NCI-H187 (cell line): ENCODE measurements around the gene PTPRN2.
"Not testable (repeated sequence)": the region's sequence is repeated elsewhere in the genome, so short reads cannot be mapped to it uniquely, and the experiment has no call there.

Source experiments
- DNase-seq, 2 experiments: peaks; one replicate each; lab custom pipeline; 2025; lab: John Stamatoyannopoulos, UW

PTPRN2 gene

DNA sequence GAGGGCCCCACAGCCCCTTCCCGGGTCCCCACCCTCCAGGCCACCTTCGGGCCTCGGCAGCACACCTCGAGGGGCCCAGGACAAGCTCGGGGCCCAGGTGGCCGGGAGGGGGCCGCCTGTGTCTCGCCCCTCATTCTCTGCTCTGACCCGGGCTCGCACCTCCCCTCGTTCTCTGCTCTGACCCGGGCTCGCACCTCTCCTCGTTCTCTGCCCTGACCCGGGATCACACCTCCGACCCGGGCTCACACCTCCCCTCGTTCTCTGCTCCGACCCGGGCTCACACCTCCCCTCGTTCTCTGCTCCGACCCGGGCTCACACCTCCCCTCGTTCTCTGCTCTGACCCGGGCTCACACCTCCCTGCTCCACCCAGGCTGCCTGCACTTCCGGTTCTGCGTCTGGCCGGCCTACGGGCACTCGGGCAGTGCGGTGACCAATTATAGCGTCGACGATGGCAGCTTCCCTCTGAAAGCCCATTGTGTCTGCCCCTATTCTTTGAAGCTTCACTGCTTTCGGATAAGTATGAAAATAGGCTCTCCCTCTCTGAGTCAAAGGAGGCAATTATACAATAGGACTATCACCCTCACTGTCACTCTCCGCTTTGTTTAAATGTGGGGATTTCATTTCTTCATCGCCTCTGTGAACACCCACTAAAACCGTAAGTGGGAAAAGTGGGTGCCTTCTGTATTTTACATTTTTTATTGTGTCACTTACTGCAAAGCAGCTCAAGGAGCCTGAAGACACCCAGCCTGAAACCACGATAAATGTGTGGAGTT, 793.5 kb downstream of the PTPRN2 start:
- no peak for DNase-seq

DNA sequence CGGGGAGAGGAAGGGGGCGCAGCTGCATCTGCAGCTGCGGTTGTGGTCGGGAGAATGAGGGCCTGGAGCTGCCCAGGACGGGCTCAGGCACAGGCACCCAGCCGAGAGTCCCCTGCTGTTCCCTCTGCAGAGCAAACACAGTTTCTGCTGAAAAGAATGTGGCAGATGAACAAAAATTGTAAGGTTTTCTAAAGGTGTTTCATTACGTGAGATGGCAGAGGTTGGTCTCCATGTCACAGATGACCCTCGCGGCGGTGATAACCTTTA, 794.6 kb downstream of the PTPRN2 start:
- DNase-seq, result no peak

DNA sequence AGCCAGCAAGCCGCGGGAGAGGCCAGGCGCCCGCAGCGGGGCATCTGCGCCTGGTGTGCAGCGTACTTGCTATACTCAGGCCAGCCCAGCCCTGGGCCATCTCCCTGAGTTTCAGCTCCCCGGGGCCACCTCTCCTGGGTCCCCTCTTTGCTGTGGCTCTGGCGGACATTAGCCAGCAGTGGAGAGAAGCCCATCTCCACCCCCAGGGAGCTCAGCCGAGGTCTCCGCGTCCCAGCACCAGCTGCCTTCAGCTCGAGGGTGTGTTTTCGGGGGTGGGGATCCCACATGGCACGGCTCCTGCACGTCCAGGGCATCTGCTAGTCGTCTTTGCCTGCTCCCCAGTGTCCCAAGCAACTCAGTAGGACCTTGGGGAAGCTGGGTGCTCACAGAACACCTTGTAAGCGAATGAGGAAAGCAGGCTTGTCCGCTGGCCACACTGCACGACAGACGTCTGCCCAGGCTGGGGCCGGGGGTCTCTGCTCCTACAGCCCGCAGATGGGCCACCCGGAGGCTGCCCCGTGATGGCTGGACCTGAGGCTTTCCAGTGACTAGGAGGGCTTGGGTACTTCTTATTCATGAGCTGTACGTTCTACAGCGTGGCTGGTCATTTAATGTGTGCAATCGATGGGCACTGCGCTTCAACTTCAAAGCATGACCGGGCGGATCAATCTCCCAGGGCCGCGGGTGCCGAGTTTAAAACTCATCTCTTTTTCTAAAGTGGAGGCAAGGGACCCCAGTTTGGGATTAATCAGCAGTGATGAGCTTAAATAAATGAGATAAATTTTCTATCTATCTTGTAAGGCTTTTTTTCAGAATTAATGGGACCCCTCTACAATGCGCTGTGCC, 795.2 kb downstream of the PTPRN2 start:
- no peak for DNase-seq

DNA sequence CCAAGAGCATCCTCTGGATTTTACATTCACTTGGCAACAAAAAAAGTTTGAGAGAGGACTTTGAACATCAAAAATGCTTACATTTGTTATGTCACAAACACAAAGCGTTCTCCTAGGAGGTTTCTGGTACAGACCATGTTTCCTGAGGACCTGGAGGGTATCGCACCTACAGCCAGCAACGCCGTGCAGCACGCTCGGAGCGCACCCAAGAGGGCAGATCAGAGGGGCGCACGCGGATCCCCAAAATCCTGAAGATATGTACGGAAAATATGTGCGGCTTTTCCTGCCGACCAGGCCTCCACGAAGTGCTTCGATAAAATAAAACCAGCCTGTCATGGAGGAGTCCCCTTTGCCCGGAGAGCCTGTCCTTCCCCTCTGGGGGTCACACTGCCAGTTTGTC, 796.0 kb downstream of the PTPRN2 start:
- no peak for DNase-seq

DNA sequence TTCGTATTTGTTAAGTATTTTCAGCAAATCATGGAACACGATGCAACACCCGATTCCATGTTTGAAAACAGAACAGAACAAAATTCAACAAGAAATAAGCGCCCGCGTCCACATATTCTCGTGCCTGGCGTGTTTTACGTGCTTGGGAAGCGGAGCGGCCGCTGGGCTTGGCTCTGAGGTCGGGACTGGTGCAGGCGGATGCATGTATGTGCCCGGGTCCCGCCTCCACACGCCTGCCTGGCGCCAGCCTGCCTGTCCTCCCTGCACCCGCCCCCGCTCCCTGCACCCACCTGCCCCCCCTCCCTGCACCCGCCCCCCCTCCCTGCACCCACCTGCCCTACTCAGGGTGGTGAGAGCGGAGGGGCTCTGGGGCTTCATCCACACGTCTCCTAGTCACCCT, 796.4 kb downstream of the PTPRN2 start:
- DNase-seq, result no peak

DNA sequence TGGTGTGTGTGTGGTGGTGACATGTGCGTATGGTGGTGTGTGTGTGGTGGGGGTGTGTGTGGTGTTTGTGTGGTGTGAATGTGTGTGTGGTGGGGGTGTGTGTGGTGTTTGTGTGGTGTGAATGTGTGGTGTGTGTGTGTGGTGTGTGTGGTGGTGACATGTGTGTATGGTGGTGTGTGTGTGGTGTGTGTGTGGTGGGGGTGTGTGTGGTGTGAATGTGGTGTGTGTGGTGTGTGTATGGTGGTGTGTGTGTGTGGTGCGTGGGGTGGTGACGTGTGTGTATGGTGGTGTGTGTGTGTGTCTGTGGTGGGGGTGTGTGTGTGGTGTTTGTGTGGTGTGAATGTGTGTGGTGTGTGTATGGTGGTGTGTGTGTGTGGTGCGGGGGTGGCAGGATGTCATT, 797.7 kb downstream of the PTPRN2 start:
- no peak for DNase-seq

DNA sequence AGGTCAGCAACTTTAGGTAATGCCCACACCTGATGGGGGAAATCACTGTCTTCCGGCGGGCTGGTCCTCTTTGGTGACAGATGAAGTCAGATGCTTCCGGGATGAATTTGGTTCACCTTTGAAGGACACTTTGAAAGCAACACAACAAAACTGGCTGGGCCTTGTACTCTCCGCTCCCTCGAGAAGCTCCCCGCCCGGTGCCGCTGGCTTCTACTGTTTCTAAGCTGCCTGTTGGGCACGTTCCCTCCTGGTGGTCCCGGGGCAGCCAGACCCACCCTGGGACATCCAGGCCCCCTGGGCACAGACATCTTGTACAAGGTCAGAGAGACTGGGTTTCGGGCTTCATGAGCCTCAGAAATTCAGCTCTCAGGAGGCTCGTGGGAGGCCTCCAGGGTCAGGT, 798.5 kb downstream of the PTPRN2 start:
- no peak for DNase-seq

DNA sequence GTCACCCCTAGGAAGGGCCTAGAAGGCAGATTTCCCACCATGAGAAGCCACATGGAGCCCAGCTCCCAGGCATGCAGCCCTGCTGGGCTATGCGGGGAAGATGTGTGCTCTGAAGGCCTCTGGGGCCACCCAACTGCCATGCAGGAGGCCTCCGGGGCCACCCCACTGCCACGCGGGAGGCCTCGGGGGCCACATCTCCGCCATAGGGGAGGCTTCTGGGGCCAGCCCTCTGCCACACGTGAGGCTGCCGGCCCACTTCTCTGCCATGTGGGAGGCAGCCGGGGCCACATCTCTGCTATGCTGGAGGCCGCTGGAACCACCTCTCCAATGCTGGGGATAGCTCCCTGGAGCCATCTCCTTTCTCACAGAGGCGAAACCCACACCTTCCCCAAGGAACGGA, 799.0 kb downstream of the PTPRN2 start:
- no peak for DNase-seq

DNA sequence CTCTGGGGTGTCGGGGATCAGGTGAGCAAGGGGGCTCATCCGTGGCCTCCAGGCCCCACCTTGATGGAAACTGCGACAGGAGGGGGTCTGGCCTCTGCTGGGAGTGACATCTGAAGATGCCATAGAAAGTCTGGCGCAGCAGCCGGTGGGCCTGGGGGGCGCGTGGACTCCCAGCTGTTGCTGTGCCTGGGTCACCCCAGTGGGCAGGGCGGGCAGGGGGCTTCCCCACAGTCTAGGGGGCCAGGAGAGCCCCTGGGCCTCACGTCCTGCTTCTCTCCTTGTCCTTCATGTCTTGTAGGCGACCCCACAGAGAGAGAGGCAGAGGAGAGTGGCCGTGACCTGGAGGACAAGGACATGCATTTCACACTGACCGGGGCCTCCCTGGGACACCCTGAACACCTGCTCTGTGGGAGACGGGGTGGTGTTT, 800.3 kb downstream of the PTPRN2 start:
- no peak for DNase-seq

DNA sequence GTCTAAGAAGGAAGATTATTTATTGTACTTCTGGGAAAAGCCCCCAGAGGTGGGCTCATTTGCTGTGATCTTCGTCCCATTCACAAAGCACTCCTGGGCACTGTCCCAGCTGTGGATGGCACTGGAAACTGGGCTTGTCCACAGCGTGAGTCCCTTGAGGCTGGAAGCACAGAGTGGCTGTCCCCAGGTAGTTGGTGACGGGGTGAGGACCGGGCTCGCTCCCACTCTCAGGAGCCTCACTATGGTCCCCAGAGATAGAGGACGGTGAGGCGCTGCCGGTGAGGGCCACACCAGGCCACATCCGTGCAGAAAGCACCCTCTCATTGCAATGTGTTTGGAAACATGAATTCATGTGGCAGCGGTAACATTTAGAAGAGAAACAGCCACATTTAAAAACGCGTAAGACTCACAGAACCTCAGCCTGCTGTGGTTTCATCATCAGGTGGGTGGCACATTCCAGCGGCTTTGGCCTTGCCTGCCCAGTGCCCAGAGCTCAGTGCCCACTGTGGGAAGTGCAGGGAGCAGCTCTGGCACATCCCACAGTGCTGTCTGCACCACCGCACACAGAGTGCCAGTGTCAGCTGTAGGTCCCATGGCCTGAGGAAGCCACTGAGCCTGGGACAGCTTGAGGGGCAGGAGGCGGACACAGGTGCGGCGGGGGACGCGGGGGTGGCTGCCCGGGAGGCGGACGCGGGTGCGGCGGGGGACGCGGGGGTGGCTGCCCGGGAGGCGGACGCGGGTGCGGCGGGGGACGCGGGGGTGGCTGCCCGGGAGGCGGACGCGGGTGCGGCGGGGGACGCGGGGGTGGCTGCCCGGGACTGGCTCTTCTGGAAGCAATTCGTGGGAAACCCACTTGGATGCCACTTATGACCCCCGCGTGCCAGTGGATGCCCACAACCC, 801.0 kb downstream of the PTPRN2 start:
- no peak for DNase-seq

DNA sequence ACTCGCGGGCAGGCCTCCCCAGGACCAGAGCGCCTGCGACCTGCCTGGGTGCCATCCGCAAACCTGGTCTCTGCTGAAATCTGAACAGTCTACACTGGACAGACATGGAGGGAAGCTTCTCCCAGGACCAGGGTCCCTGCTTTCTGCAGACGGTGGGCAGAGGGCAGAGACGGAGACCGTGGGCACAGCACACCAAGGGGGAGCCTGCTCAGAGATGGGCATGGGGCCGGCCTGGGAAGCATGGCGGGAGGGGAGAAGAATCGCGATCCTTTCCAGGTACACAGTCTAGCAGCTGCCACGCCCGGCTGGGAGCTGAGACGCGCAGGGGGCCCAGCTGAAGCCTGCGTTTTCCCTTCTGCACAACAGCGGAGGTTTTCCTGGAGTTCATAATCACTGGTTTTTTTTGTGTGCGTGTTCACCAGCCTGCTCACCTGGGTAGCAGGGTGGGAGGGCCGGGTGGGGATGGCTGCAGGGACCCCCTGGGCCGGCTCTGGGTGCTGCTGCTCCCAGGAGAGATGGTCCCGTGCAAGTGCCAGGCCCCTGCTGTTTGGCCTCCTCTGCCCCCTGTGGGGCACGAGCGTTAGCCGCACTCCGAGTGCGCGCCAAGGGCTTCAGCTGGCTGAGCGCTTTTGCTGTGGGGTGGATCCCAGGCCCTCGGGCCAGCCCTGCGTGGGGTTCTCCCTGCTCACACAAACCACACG, 802.0 kb downstream of the PTPRN2 start:
- no peak for DNase-seq

DNA sequence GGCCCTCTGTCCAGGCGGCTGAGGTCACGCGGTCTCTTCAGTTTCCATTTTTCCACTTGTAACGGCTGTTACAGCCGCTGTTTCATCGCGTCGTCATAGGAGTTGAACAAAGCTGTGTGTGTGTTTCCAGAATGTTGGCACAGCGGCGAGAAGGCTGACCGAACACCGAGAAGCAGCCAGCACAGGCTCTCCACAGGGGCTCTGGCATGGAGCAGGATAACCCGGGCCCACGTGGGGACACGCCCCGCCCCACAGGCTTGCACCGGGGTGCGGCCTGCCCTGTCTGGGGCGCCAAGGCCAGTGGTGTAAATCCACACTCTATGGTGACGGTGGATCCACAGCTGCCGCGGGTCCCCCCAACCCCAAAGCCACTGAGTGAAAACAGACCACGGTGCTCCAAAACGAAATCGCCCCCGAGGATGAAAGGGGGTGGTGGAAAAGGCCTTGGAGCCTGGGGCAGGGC, 802.6 kb downstream of the PTPRN2 start:
- DNase-seq, result no peak

DNA sequence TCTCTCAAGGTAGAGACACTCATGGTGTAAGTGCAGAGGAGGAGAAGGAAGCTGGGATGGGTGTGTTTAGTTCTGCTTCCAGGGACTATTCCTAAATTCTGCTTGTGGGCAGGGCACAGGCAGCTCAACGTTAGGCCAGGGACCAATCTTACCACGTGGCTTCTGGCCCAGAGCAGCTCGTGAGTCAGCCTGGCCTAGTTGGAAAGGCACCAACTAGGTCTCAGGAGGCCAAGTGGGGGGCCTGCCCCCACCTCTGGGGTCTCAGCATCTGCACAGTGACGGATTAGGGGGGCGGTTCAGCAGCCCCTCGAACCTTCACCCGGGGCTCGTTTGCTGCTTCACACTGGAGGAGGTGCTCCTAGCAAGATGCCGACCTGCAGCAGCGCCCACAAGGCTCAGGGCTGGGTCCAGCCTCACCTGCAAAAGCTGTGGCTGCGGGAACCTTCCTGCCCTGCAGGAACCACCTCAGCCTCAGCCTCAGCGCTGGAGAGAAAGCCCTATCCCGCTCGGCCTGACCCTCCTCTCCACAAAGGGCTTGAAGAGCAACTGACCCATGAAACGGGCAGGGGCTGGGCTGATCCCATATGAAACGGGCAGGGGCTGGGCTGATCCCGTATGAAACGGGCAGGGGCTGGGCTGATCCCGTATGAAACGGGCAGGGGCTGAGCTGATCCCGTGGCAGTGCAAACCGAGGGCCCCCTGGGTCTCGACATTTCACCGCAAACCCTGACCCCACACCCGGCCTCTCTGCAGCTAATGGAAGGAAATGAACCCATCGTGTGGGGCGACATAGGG, 803.4 kb downstream of the PTPRN2 start:
- no peak for DNase-seq

DNA sequence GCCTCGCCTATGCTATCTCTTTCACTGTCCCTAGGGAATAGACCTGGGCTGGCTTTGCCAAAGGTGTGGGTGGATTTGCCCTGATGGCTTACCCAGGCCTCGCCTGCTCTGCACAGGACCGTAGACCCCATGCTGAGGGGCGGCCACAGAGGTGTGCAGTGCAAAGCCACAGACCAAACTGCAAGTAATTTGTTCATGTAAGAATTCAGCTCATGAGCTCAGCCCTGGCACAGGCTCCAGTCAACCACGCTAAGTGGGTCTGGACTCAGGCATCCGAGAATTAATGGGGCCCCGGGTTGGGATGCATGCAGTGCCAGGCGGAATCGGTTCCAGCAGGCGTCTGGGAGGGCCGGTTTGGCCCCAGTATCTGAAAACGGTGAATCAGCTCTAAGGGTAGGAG, 805.6 kb downstream of the PTPRN2 start:
- DNase-seq, result no peak

DNA sequence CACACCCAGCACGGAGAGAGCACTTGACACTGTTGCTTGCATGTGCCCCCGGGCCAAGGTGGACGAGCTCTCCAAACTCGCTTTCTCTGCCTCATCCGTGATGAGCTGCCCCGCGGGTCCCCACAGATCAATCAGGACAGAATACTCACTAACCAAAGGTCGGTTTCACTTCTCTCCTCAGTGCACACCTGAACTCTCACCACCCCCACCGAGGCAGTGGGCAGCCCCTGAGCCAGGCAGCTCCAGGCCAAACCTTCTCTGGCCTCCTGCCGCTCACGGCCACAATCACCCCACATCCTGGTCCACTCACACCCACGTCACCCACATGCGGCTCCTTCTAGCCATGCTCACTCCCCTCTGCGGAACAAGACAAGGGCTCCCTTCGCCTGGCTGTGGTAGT, 806.9 kb downstream of the PTPRN2 start:
- no peak for DNase-seq

DNA sequence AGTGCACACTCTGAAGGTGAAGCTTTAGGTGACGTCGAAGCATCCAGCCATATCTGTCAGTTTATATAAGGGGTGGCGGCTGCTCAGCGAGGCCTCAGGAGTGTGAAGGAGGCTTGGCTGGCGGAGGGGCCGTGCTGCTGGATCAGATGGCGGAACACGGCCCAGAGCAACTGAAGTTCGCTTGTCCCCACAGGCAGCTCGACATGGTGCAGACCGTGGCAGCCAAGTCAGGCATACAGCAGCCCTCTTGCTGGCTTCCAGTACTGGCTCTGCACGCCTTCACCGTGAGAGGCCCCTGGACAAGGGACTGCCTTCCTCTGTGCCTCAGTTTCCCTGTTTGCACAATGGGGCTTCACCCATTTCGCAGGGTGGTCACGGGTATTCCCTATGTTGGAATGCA, 807.3 kb downstream of the PTPRN2 start:
- DNase-seq, result no peak

DNA sequence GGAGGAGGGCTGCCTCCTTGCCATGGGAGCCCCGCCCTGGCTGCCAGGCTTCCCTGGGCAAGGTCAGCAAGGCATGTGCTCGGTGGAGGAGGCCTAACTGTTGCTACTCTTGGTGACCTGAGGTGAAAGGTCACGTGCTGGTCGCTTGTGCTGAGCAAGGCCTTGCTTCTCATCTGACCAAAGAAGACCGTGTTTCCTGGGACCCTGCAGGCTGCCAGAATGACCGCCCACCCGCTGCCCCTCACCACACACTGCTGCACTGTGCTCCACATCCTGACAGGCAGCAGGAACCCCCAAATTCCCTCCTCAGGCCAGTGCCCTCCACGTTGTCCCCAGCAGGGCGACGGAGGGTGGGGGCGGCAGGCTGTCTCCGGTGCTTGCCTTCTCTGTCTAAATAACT, 808.4 kb downstream of the PTPRN2 start:
- DNase-seq, result no peak

DNA sequence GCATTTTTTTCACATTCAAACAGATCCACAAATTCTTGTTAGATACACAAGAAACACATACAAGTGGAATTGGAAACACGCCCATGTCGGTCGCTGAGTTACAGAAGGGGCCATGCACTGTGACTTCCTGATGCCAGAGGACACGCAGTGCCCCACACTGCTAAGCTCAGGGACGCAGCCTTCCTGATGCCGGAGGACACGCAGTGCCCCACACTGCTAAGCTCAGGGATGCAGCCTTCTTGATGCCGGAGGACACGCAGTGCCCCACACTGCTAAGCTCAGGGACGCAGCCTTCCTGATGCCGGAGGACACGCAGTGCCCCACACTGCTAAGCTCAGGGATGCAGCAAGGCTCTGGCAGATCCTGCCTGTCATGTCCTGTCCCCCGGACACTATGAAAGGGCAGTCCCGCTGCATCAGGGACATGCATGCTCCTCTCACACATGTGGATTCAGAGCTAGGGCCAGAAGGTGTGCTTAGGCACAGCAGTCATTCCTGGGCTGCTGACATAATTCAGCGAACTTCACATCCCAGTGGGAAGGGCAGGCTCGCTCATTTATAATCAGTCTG, 810.3 kb downstream of the PTPRN2 start:
- DNase-seq, result not testable (repeated sequence)

DNA sequence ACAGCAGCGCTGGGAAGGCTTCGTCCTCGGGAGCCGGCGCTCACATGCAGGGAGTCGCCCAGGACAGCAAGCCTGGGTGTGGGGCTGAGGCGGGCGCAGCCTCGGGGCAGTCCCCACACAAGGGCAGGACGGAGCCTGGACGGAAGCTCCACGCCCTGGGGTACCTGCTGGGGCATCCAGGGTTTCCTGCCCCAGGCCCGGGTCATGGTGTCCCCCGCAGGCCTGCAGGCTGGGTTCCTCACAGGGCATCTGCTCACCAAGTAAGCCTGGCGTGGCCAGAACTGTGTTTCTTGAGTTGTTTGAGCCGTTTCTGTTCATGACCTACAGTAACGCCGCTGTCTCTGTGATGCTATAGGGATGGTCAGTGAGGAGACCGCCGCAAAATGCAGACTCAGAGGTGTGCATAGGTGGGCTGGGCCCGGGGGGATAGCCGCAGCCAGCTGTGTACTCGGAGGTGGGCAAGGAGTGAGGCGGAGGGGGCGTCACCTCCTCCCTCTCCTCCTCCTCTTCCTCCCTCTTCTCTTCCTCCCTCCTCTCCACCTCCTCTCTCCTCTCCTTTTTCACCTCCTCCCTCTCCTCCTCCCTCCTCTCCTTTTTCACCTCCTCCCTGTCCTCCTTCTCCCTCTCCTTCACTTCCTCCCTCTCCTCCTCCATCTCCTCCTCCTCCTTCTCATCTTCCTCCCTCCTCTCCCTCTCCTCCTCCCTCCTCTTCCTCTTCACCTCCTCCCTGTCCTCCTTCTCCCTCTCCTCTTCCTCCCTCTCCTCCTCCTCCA, 811.9 kb downstream of the PTPRN2 start:
- DNase-seq, result no peak

DNA sequence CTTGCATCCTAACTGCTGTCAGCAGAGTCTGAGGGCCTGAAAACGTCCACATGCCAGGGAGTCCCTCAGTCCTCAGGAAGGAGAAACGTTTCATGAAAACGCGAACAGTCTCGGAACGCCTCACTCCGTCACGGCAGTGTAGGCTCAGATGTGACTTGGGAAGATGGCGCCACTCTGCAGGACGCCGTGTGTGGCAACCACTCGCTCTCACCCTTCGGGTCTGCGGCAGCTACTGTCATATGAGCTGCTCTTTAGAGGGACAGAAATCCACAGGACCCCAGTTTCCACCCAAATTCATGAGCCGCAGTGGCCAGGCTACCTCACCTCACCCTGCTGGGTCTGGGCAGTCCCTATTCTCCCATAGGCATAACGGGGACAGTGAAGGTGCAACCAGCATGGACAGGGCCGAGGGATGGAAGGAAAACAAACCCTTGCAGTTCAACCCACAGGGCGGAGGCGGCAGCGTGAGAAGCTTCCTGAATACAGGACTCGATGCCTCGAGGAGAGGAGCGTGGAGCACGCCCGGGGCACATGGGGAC, 812.5 kb downstream of the PTPRN2 start:
- DNase-seq, result no peak
